H9 (cell line): ENCODE measurements around the gene THEM4. TPM values are rescaled to one million over a fixed set of nuclear protein-coding genes. Genes with fewer than 3 reads are reported as not detected.
A peak's percentile ranks its signal among the peaks of the same experiment; 100 is the strongest.

Source experiments
- DNase-seq: peaks from one replicate; pipeline ENCODE4 v3.0.0-alpha.2; 2017
- H2AFZ ChIP-seq: one replicate; pipeline ENCODE4 v1.6.1; 2013; ENCODE audit warnings: mild to moderate bottlenecking, low read length, control low read depth, moderate library complexity
- H2AK5ac ChIP-seq: 2 replicates; pipeline ENCODE4 v1.6.1; 2013; ENCODE audit warnings: low read length, control low read depth, mixed read lengths; ENCODE audit not compliant: insufficient read length
- H2BK120ac ChIP-seq: one replicate; pipeline ENCODE4 v1.6.1; 2013; ENCODE audit warnings: low read depth, mild to moderate bottlenecking, low read length, control low read depth, inconsistent platforms; ENCODE audit not compliant: poor library complexity, severe bottlenecking
- H2BK12ac ChIP-seq: 2 replicates; pipeline ENCODE4 v1.6.1; 2013; ENCODE audit warnings: low read length, control low read depth, mixed read lengths, low read depth; ENCODE audit not compliant: insufficient read length
- H2BK15ac ChIP-seq: 2 replicates; pipeline ENCODE4 v1.6.1; 2013; ENCODE audit warnings: low read depth, low read length, control low read depth
- H2BK20ac ChIP-seq: one replicate; pipeline ENCODE4 v1.6.1; 2013; ENCODE audit warnings: low read depth, mild to moderate bottlenecking, low read length, control low read depth, inconsistent platforms; ENCODE audit not compliant: poor library complexity, severe bottlenecking
- H2BK5ac ChIP-seq: 2 replicates; pipeline ENCODE4 v1.6.1; 2013; ENCODE audit warnings: low read length, control low read depth, mixed read lengths; ENCODE audit not compliant: insufficient read length
- H3K14ac ChIP-seq: 2 replicates; pipeline ENCODE4 v1.6.1; 2013; ENCODE audit warnings: low read length, control low read depth; ENCODE audit not compliant: insufficient read depth
- H3K18ac ChIP-seq: 2 replicates; pipeline ENCODE4 v1.6.1; 2013; ENCODE audit warnings: low read depth, mild to moderate bottlenecking, mixed read lengths, low read length, control low read depth; ENCODE audit not compliant: insufficient read length
- H3K23ac ChIP-seq: 2 replicates; pipeline ENCODE4 v1.6.1; 2013; ENCODE audit warnings: low read length, control low read depth, mixed read lengths, low read depth; ENCODE audit not compliant: insufficient read length
- H3K23me2 ChIP-seq: 2 replicates; pipeline ENCODE4 v1.6.1; 2013; ENCODE audit warnings: low read depth, mild to moderate bottlenecking, mixed read lengths, low read length, control low read depth; ENCODE audit not compliant: insufficient read length, poor library complexity, severe bottlenecking
- H3K27ac ChIP-seq: 2 replicates; pipeline ENCODE4 v1.5.1; 2013; ENCODE audit warnings: low read length, control low read depth, mixed read lengths, low read depth; ENCODE audit not compliant: insufficient read length
- H3K27me3 ChIP-seq: 2 replicates; pipeline ENCODE4 v1.6.1; 2013; ENCODE audit warnings: low read length, control low read depth, inconsistent platforms; ENCODE audit not compliant: insufficient read depth
- H3K4ac ChIP-seq: 2 replicates; pipeline ENCODE4 v1.6.1; 2013; ENCODE audit warnings: low read depth, mild to moderate bottlenecking, control low read depth, inconsistent platforms, low read length, moderate library complexity
- H3K4me1 ChIP-seq: 2 replicates; pipeline ENCODE4 v1.6.1; 2013; ENCODE audit warnings: low read length, control low read depth, inconsistent platforms; ENCODE audit not compliant: insufficient read depth
- H3K4me2 ChIP-seq: 2 replicates; pipeline ENCODE4 v1.6.1; 2013; ENCODE audit warnings: low read length, control low read depth, mixed read lengths; ENCODE audit not compliant: insufficient read length, insufficient read depth
- H3K56ac ChIP-seq: 2 replicates; pipeline ENCODE4 v1.6.1; 2013; ENCODE audit warnings: low read depth, mild to moderate bottlenecking, mixed read lengths, low read length, control low read depth; ENCODE audit not compliant: insufficient read length
- H3K79me1 ChIP-seq: 2 replicates; pipeline ENCODE4 v1.6.1; 2013; ENCODE audit warnings: low read depth, mild to moderate bottlenecking, moderate library complexity, low read length, control low read depth, inconsistent platforms; ENCODE audit not compliant: insufficient read depth, poor library complexity, severe bottlenecking
- H3K79me2 ChIP-seq: 2 replicates; pipeline ENCODE4 v1.6.1; 2013; ENCODE audit warnings: low read length, control low read depth, inconsistent platforms; ENCODE audit not compliant: insufficient read depth
- H3K9ac ChIP-seq: 2 replicates; pipeline ENCODE4 v1.6.1; 2013; ENCODE audit warnings: low read length, control low read depth, mixed read lengths; ENCODE audit not compliant: insufficient read length; ENCODE audit errors: extremely low read depth
- H3K9me3 ChIP-seq: one replicate; pipeline ENCODE4 v1.6.1; 2013; ENCODE audit warnings: low read depth, low read length, inconsistent platforms; ENCODE audit not compliant: control insufficient read depth
- H3T11ph ChIP-seq: one replicate; pipeline ENCODE4 v1.6.1; 2013; ENCODE audit warnings: mild to moderate bottlenecking, low read length, control low read depth, inconsistent platforms
- H4K20me1 ChIP-seq: one replicate; pipeline ENCODE4 v1.6.1; 2013; ENCODE audit not compliant: control insufficient read depth, insufficient read length, insufficient read depth
- H4K5ac ChIP-seq: 2 replicates; pipeline ENCODE4 v1.6.1; 2013; ENCODE audit warnings: low read depth, mild to moderate bottlenecking, mixed read lengths, low read length, control low read depth; ENCODE audit not compliant: insufficient read length
- H4K8ac ChIP-seq: replicated peaks from 2 replicates; pipeline ENCODE4 v1.6.1; 2013; ENCODE audit warnings: low read length, control low read depth, mixed read lengths, low read depth; ENCODE audit not compliant: insufficient read length
- H4K91ac ChIP-seq: 2 replicates; pipeline ENCODE4 v1.6.1; 2013; ENCODE audit warnings: low read depth, mild to moderate bottlenecking, moderate library complexity, mixed read lengths, low read length, control low read depth; ENCODE audit not compliant: insufficient read length
- H3K27ac Mint-ChIP-seq, 3 experiments: 2 replicates in 2 of 3; 3 replicates in 1 of 3; pipeline ENCODE4 v1.8.0; 2020 to 2021; ENCODE audit warnings: mixed read lengths in 3 of 3, mild to moderate bottlenecking in 1 of 3, moderate library complexity in 1 of 3
- H3K27me3 Mint-ChIP-seq: 2 replicates; pipeline ENCODE4 v1.8.0; 2021; ENCODE audit warnings: low read depth, mild to moderate bottlenecking, moderate library complexity, mixed read lengths
- H3K36me3 Mint-ChIP-seq, 3 experiments: 2 replicates in 2 of 3; 3 replicates in 1 of 3; pipeline ENCODE4 v1.8.0; 2020 to 2021; ENCODE audit warnings: low read depth in 3 of 3, mixed read lengths in 3 of 3; ENCODE audit not compliant: insufficient read depth in 1 of 3
- H3K4me1 Mint-ChIP-seq, 2 experiments: 2 replicates each; pipeline ENCODE4 v1.8.0; 2020; ENCODE audit warnings: mixed read lengths in 2 of 2
- H3K4me3 Mint-ChIP-seq, 2 experiments: 2 replicates in 1 of 2; 3 replicates in 1 of 2; pipeline ENCODE4 v1.8.0; 2020 to 2021; ENCODE audit warnings: mild to moderate bottlenecking in 2 of 2, mixed read lengths in 2 of 2, moderate library complexity in 1 of 2
- H3K9me3 Mint-ChIP-seq, 2 experiments: 2 replicates in 1 of 2; 3 replicates in 1 of 2; pipeline ENCODE4 v1.8.0; 2020; ENCODE audit warnings: mild to moderate bottlenecking in 2 of 2, mixed read lengths in 2 of 2, moderate library complexity in 1 of 2
- WGBS: extraction: QIAGEN DNeasy Blood & Tissue Kit; methylation state at CpG from one replicate; pipeline ENCODE4 v1.1.7; 2013; ENCODE audit warnings: missing lambda C conversion rate, low lambda C conversion rate, mixed read lengths; ENCODE audit not compliant: insufficient read length; ENCODE audit errors: extremely low coverage; 5-methylcytosine and 5-hydroxymethylcytosine counted together
- total RNA-seq: library from RNA; stranded (reverse); gene quantifications from 2 replicates; pipeline ENCODE4 v1.2.1, GENCODE V29; 2021
- TF ChIP-seq, protein P1 (sequence below): fragments of 200-600 bp; sonication (generic); conservative IDR thresholded peaks from 3 replicates; pipeline ENCODE4 v1.8.0; 2021; ENCODE audit warnings: antibody characterized with exemption, mild to moderate bottlenecking

Gene THEM4
- total RNA-seq, 1 experiment from 2014 or later = 10.5 TPM

DNA sequence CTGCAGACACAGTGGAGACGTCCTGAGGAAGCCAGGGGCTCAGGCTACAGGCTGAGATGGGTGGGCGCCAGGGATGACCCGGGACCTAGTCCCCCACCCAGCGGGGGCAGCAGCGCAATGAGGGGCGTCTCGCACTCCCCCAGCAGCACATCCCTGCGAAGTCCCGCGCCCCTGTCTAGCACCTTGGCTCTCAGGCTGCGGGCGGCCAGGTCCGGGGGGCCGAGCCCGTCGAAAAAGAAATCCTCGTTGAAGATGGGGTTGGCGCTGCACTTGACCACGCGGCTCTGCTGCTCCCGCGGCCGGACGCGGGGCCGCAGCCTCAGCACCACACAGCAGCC is 71.5 kb downstream of the THEM4 start:
- Histone ChIP-seq H3K4me1 (peaks cover 2% of the 10 kb centered on the region; the same call in 1 of the 2 replicates), H3K27me3 (peaks cover 9% of the 10 kb centered on the region; the same call in 1 of the 2 replicates), H3K27ac (no peak overlapping the region), H3K56ac (no peak overlapping the region), H3K14ac (0 out of 2 replicates have a peak overlapping the region, but pooled peaks have one; percentile 16), H4K8ac (no peak overlapping the region), H3K9me3 (no peaks in the 10 kb centered on the region), H4K91ac (no peak overlapping the region), H4K20me1 (no peaks in the 10 kb centered on the region), H3T11ph (no peak overlapping the region), H3K4ac (no peak overlapping the region), H3K4me2 (peak overlapping the region; percentile 43), H3K79me1 (no peaks in the 10 kb centered on the region), H3K9ac (no peak overlapping the region), H2BK120ac (no peak overlapping the region), H4K5ac (no peak overlapping the region), H2BK15ac (no peak overlapping the region), H3K18ac (peak overlapping the region; percentile 10), H2BK20ac (no peak overlapping the region), H2BK12ac (no peak overlapping the region), H2BK5ac (no peak overlapping the region), H2AK5ac (no peak overlapping the region), H3K23ac (no peak overlapping the region), H2AFZ (no peak overlapping the region), H3K23me2 (peaks cover 30% of the 10 kb centered on the region), H3K79me2 (no peaks in the 10 kb centered on the region)
- no CpG with 5 or more reads among the region's 26 CpGs for WGBS
- Mint-ChIP-seq H3K9me3 (no peaks in the 10 kb centered on the region; a peak in 1 of 5 replicates), H3K4me3 (peak overlapping the region; percentile 56 to 78), H3K27me3 (peaks cover 39% of the 10 kb centered on the region), H3K4me1 (peaks cover 24 to 28% of the 10 kb centered on the region in 2 experiments), H3K27ac (no peak overlapping the region), H3K36me3 (peaks cover 0 to 2% (median 0%) of the 10 kb centered on the region in 3 experiments; a peak in 2 of 7 replicates)
- TF ChIP-seq, protein P1, sequence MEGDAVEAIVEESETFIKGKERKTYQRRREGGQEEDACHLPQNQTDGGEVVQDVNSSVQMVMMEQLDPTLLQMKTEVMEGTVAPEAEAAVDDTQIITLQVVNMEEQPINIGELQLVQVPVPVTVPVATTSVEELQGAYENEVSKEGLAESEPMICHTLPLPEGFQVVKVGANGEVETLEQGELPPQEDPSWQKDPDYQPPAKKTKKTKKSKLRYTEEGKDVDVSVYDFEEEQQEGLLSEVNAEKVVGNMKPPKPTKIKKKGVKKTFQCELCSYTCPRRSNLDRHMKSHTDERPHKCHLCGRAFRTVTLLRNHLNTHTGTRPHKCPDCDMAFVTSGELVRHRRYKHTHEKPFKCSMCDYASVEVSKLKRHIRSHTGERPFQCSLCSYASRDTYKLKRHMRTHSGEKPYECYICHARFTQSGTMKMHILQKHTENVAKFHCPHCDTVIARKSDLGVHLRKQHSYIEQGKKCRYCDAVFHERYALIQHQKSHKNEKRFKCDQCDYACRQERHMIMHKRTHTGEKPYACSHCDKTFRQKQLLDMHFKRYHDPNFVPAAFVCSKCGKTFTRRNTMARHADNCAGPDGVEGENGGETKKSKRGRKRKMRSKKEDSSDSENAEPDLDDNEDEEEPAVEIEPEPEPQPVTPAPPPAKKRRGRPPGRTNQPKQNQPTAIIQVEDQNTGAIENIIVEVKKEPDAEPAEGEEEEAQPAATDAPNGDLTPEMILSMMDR = no peak
- DNase-seq = no peak
